SK-N-SH (cell line): Measurements from ENCODE around the gene RTN4RL1. TPM values are rescaled to one million over a fixed set of nuclear protein-coding genes. Genes with fewer than 3 reads are reported as not detected.

Experiments used
- CTCF ChIA-PET: fragments of 300-600, 350-600 bp; formaldehyde crosslinking; extraction: SDS; loops from one replicate; lab custom pipeline; 2021; lab: Yijun Ruan, JAX
- POLR2A ChIA-PET: fragments of 350-600 bp; sonication (Branson Sonifier 250); formaldehyde crosslinking; extraction: SDS; loops from one replicate; lab custom pipeline; 2020; ENCODE audit warnings: antibody characterized with exemption, inconsistent platforms; lab: Yijun Ruan, JAX
- DNase-seq: peaks from one replicate; pipeline ENCODE4 v3.0.0; 2012
- H2AFZ ChIP-seq: fragments of 200-600 bp; sonication (generic); 2 replicates; pipeline ENCODE4 v1.8.1; 2016; ENCODE audit warnings: antibody characterized with exemption, mild to moderate bottlenecking, low read depth
- H3F3A ChIP-seq: fragments of 200-600 bp; sonication (generic); replicated peaks from 2 replicates; pipeline ENCODE3; 2016; ENCODE audit warnings: antibody characterized with exemption, mild to moderate bottlenecking; ENCODE audit not compliant: insufficient read depth
- H3K27ac ChIP-seq, 2 experiments: fragments of 200-500 bp in 1 of 2; fragments of 200-600 bp in 1 of 2; sonication (Bioruptor generic) in 1 of 2; sonication (generic), shearing (Covaris generic) in 1 of 2; 2 replicates each; pipeline versions ENCODE4 v1.5.1 to v1.6.1; 2014 to 2016; ENCODE audit warnings: low read depth in 2 of 2, inconsistent platforms in 1 of 2, low read length in 1 of 2, mild to moderate bottlenecking in 1 of 2, mixed read lengths in 1 of 2
- H3K27me3 ChIP-seq: fragments of 200-600 bp; sonication (generic), shearing (Covaris generic); 2 replicates; pipeline ENCODE4 v1.6.1; 2016; ENCODE audit warnings: mixed run types; ENCODE audit not compliant: insufficient read depth
- H3K36me3 ChIP-seq, 2 experiments: fragments of 200-500 bp in 1 of 2; fragments of 200-600 bp in 1 of 2; sonication (Bioruptor generic) in 1 of 2; sonication (generic) in 1 of 2; replicated peaks in 1 of 2; 2 replicates each; pipeline versions ENCODE3 to v1.5.1; 2014 to 2016; ENCODE audit warnings: low read length in 1 of 2, mild to moderate bottlenecking in 1 of 2; ENCODE audit not compliant: insufficient read depth in 2 of 2, control insufficient read depth in 1 of 2
- H3K4me1 ChIP-seq, 2 experiments: fragments of 200-500 bp in 1 of 2; fragments of 200-600 bp in 1 of 2; sonication (Bioruptor generic) in 1 of 2; sonication (generic), shearing (Covaris generic) in 1 of 2; 2 replicates each; pipeline versions ENCODE4 v1.5.1 to v1.6.1; 2014 to 2016; ENCODE audit warnings: low read depth in 1 of 2, low read length in 1 of 2, mixed run types in 1 of 2; ENCODE audit not compliant: insufficient read depth in 2 of 2, control insufficient read depth in 1 of 2
- H3K4me2 ChIP-seq: fragments of 200-600 bp; sonication (generic), shearing (Covaris generic); 2 replicates; pipeline ENCODE4 v1.6.1; 2017; ENCODE audit warnings: mixed run types
- H3K4me3 ChIP-seq, 2 experiments: fragments of 200-500 bp in 1 of 2; fragments of 200-600 bp in 1 of 2; sonication (Bioruptor generic) in 1 of 2; sonication (generic), shearing (Covaris generic) in 1 of 2; 2 replicates each; pipeline versions ENCODE4 v1.5.1 to v1.8.1; 2014 to 2016; ENCODE audit warnings: low read depth in 2 of 2, inconsistent platforms in 1 of 2, low read length in 1 of 2, mild to moderate bottlenecking in 1 of 2, mixed read lengths in 1 of 2, moderate library complexity in 1 of 2
- H3K79me2 ChIP-seq: fragments of 200-600 bp; sonication (generic); 2 replicates; pipeline ENCODE4 v1.8.1; 2017; ENCODE audit warnings: mild to moderate bottlenecking; ENCODE audit not compliant: insufficient read depth
- H3K9ac ChIP-seq: fragments of 200-600 bp; sonication (generic); 2 replicates; pipeline ENCODE4 v1.6.1; 2017; ENCODE audit warnings: mixed run types
- H3K9me2 ChIP-seq: fragments of 200-600 bp; sonication (generic); 2 replicates; pipeline ENCODE4 v1.6.1; 2017; ENCODE audit warnings: mixed run types
- H3K9me3 ChIP-seq: fragments of 200-600 bp; sonication (generic); 2 replicates; pipeline ENCODE4 v1.6.1; 2017; ENCODE audit warnings: mixed run types, mild to moderate bottlenecking, moderate library complexity
- H4K20me1 ChIP-seq: fragments of 200-600 bp; sonication (generic); 2 replicates; pipeline ENCODE4 v1.6.1; 2017; ENCODE audit warnings: mild to moderate bottlenecking, mixed run types; ENCODE audit not compliant: insufficient read depth
- EP300 ChIP-seq, 2 experiments: IDR thresholded peaks; 2 replicates each; pipeline versions ENCODE4 v1.4.0 to v1.6.1; 2012; ENCODE audit warnings: borderline replicate concordance in 1 of 2, low read depth in 1 of 2, low read length in 1 of 2
- EZH2phosphoT487 ChIP-seq: fragments of 200-600 bp; sonication (generic); IDR thresholded peaks from 2 replicates; pipeline ENCODE4 v1.6.1; 2017; ENCODE audit warnings: low read depth, mixed run types, mild to moderate bottlenecking, antibody characterized with exemption, moderate library complexity, borderline replicate concordance
- GABPA ChIP-seq: IDR thresholded peaks from 2 replicates; pipeline ENCODE4 v1.4.0; 2012; ENCODE audit warnings: low read depth, mild to moderate bottlenecking
- MAX ChIP-seq: IDR thresholded peaks from 2 replicates; pipeline ENCODE4 v1.4.0; 2012; ENCODE audit warnings: low read depth
- RAD21 ChIP-seq: IDR thresholded peaks from 2 replicates; pipeline ENCODE4 v1.6.1; 2012; ENCODE audit warnings: mild to moderate bottlenecking, low read length
- RFX5 ChIP-seq: IDR thresholded peaks from 2 replicates; pipeline ENCODE4 v1.6.1; 2012; ENCODE audit warnings: mild to moderate bottlenecking, improper control_type of control experiment, low read length
- SIN3A ChIP-seq: IDR thresholded peaks from 2 replicates; pipeline ENCODE4 v1.6.1; 2012; ENCODE audit warnings: low read depth, mild to moderate bottlenecking, low read length, moderate library complexity, borderline replicate concordance
- WGBS: methylation state at CpG from one replicate; pipeline ENCODE4 v1.1.6; 2017; ENCODE audit warnings: low lambda C conversion rate; 5-methylcytosine and 5-hydroxymethylcytosine counted together
- polyA plus RNA-seq, 3 experiments: library from polyadenylated mRNA; depleted of rRNA; stranded (reverse); fragments of >200 nt; gene quantifications; 2 replicates each; pipeline ENCODE4 v1.2.3, GENCODE V29; 2012
- TF ChIP-seq, protein P1 (sequence below): IDR thresholded peaks from 2 replicates; pipeline ENCODE4 v1.4.0; 2012; ENCODE audit warnings: low read depth, borderline replicate concordance
- TF ChIP-seq, protein P2 (sequence below): IDR thresholded peaks from 2 replicates; pipeline ENCODE4 v1.4.0; 2012; ENCODE audit warnings: low read depth, borderline replicate concordance
- TF ChIP-seq, protein P3 (sequence below): IDR thresholded peaks from 2 replicates; pipeline ENCODE4 v1.6.1; 2012; ENCODE audit warnings: mild to moderate bottlenecking, low read depth, low read length, moderate library complexity

Gene RTN4RL1
- polyA plus RNA-seq, 1 of the 3 experiments (the other 2 are of a cell fraction), result 0.07 TPM

DNA sequence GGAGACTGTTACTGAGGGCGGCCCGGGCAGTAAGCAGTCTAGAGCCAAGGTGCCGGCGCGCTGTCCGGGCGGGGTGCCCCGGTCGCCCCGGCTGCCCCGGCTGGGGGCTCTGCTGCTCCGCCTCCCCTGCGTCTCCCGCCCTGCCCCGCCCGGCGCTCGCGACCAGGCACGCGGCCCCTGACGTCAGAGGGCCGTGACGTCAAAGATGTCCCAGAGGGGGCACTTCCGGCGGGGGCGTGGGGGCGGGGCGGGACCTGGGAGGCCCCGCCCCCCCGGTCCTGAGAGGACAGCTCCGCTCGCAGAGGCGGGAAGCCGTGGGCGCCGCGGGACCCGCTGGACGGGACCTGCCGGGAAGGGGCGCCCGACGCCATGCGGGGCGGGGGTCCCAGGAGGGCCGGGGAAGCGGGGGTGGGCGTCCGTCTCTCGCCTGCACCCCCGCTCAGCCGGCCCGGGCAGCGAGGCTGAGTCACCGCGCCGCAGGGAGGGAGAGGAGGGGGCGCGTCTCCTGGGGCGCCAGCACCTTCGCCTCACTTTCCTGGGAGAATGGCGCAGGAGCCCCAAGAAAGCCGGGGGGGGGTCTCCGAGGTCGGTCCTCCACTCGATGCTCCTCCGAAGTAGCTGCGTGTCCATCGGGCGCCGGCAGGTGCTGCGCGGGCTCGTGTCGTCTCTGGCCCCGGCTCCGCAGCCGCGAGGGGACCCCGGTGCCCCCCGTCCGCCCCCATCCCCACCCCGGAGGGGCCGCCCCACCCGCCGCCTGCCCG lies 25.3 kb upstream of the RTN4RL1 start:
- no peaks in the 10 kb centered on the region for H3K9me3 ChIP-seq
- no peak overlapping the region for H2AFZ ChIP-seq
- H3K9ac ChIP-seq, result no peak overlapping the region
- no peaks in the 10 kb centered on the region for H3K27me3 ChIP-seq
- TF ChIP-seq, protein P1, sequence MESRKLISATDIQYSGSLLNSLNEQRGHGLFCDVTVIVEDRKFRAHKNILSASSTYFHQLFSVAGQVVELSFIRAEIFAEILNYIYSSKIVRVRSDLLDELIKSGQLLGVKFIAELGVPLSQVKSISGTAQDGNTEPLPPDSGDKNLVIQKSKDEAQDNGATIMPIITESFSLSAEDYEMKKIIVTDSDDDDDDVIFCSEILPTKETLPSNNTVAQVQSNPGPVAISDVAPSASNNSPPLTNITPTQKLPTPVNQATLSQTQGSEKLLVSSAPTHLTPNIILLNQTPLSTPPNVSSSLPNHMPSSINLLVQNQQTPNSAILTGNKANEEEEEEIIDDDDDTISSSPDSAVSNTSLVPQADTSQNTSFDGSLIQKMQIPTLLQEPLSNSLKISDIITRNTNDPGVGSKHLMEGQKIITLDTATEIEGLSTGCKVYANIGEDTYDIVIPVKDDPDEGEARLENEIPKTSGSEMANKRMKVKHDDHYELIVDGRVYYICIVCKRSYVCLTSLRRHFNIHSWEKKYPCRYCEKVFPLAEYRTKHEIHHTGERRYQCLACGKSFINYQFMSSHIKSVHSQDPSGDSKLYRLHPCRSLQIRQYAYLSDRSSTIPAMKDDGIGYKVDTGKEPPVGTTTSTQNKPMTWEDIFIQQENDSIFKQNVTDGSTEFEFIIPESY, result no peak
- TF ChIP-seq RFX5, result no peak
- TF ChIP-seq MAX, result peak; percentile 95
- TF ChIP-seq, protein P2, sequence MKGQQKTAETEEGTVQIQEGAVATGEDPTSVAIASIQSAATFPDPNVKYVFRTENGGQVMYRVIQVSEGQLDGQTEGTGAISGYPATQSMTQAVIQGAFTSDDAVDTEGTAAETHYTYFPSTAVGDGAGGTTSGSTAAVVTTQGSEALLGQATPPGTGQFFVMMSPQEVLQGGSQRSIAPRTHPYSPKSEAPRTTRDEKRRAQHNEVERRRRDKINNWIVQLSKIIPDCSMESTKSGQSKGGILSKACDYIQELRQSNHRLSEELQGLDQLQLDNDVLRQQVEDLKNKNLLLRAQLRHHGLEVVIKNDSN, result peak; percentile 27; the same call in 1 of the 2 replicates
- TF ChIP-seq EZH2phosphoT487, result no peak
- TF ChIP-seq, protein P3, sequence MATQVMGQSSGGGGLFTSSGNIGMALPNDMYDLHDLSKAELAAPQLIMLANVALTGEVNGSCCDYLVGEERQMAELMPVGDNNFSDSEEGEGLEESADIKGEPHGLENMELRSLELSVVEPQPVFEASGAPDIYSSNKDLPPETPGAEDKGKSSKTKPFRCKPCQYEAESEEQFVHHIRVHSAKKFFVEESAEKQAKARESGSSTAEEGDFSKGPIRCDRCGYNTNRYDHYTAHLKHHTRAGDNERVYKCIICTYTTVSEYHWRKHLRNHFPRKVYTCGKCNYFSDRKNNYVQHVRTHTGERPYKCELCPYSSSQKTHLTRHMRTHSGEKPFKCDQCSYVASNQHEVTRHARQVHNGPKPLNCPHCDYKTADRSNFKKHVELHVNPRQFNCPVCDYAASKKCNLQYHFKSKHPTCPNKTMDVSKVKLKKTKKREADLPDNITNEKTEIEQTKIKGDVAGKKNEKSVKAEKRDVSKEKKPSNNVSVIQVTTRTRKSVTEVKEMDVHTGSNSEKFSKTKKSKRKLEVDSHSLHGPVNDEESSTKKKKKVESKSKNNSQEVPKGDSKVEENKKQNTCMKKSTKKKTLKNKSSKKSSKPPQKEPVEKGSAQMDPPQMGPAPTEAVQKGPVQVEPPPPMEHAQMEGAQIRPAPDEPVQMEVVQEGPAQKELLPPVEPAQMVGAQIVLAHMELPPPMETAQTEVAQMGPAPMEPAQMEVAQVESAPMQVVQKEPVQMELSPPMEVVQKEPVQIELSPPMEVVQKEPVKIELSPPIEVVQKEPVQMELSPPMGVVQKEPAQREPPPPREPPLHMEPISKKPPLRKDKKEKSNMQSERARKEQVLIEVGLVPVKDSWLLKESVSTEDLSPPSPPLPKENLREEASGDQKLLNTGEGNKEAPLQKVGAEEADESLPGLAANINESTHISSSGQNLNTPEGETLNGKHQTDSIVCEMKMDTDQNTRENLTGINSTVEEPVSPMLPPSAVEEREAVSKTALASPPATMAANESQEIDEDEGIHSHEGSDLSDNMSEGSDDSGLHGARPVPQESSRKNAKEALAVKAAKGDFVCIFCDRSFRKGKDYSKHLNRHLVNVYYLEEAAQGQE, result peak; percentile 89
- no peak for TF ChIP-seq EP300 (IDR thresholded peaks at IDR 0.05; ENCODE audit: borderline replicate concordance in 1 of 2, low read depth in 1 of 2, low read length in 1 of 2)
- TF ChIP-seq GABPA, result peak; percentile 50
- TF ChIP-seq RAD21, result no peak
- peak; percentile 50; the same call in 1 of the 2 replicates for TF ChIP-seq SIN3A
- H3K27ac ChIP-seq, result peak overlapping the region in 1 of 2 experiments; percentile 60; a peak in 2 of 4 replicates
- H3K4me2 ChIP-seq, result peak overlapping the region; percentile 79; the same call in 1 of the 2 replicates
- peaks cover 9% of the 10 kb centered on the region for H3K79me2 ChIP-seq
- H4K20me1 ChIP-seq, result peaks cover 5% of the 10 kb centered on the region; the same call in 1 of the 2 replicates
- H3K4me1 ChIP-seq, result peaks cover 4 to 16% of the 10 kb centered on the region in 2 experiments; a peak in 2 of 4 replicates
- peaks cover 0 to 9% of the 10 kb centered on the region in 2 experiments for H3K36me3 ChIP-seq
- H3K9me2 ChIP-seq, result no peaks in the 10 kb centered on the region
- POLR2A ChIA-PET, result interaction anchor here (0.9 kb wide), 1 partner anchor 9 kb away, joined by 3 read pairs; the partner anchor contains the start of gene OVCA2
- peak; percentile 94 for DNase-seq
- peaks cover 20% of the 10 kb centered on the region for H3F3A ChIP-seq
- 0% methylated on average over 4 of the region's 88 CpGs for WGBS
- H3K4me3 ChIP-seq, result peak overlapping the region; percentile 56 to 75
- CTCF ChIA-PET, result interaction anchor here (0.9 to 3.6 kb wide), 6 partner anchors 12 to 232 kb away, joined by 3 to 50 read pairs (median 6); no protein-coding TSS in a partner anchor
